ENCODE measurements around the gene TOMM22.
A peak's percentile ranks its signal among the peaks of the same experiment; 100 is the strongest.

Gene TOMM22

GRCh38 chr22:38681582-38682335, at the start of gene TOMM22:
TOMM22 (plus strand) TSS chr22:38681957; CDS start chr22:38681979, 22 bp downstream.
- POLR2A ChIA-PET = interaction anchor here (0.5 to 3.2 kb wide), 17 partner anchors 10 to 728 kb away, joined by 3 to 60 read pairs (median 4); partner anchors contain the start of genes C22orf23, GTPBP1, JOSD1 and PICK1
- H3K4me1 ChIP-seq (ENCODE audit: control insufficient read depth, insufficient read depth, low read length) = no peaks in the 10 kb centered on the region
- peaks cover 13 to 41% of the 10 kb centered on the region in 2 experiments for H3K36me3 ChIP-seq (ENCODE audit: control insufficient read depth in 2 of 2, insufficient read depth in 1 of 2, low read length in 2 of 2)
- H3K4me3 ChIP-seq (ENCODE audit: low read depth, low read length) = peak within 1 kb of the TSS; percentile 94
- no peaks in the 10 kb centered on the region for H3K9me3 ChIP-seq (ENCODE audit: control insufficient read depth, insufficient read depth, low read depth, low read length)
- CTCF ChIA-PET = interaction anchor here (0.6 to 2.9 kb wide), 29 partner anchors 11 to 1004 kb away, joined by 3 to 31 read pairs (median 3); partner anchors contain the start of gene GTPBP1
- peak within 1 kb of the TSS; percentile 5 for H3K27ac ChIP-seq (ENCODE audit: extremely low read depth, low read depth, low read length)
- TF ChIP-seq ZNF394 (tag by site-specific recombination; IDR thresholded peaks at IDR 0.05; ENCODE audit: borderline replicate concordance) = peak; percentile 83; the same call in 1 of the 2 replicates
- TF ChIP-seq ZBTB10 (tag by site-specific recombination; IDR thresholded peaks at IDR 0.05) = peak; percentile 93
- no peak for TF ChIP-seq ZNF23 (tag by site-specific recombination; IDR thresholded peaks at IDR 0.05; ENCODE audit: borderline replicate concordance)
- no peak for TF ChIP-seq ZNF677 (tag by site-specific recombination; IDR thresholded peaks at IDR 0.05)
- no peak for TF ChIP-seq ZNF280C (tag by site-specific recombination; IDR thresholded peaks at IDR 0.05)
- peak; percentile 80 for TF ChIP-seq ZNF777 (tag by site-specific recombination; IDR thresholded peaks at IDR 0.05; ENCODE audit: borderline replicate concordance)
- TF ChIP-seq, protein P1, sequence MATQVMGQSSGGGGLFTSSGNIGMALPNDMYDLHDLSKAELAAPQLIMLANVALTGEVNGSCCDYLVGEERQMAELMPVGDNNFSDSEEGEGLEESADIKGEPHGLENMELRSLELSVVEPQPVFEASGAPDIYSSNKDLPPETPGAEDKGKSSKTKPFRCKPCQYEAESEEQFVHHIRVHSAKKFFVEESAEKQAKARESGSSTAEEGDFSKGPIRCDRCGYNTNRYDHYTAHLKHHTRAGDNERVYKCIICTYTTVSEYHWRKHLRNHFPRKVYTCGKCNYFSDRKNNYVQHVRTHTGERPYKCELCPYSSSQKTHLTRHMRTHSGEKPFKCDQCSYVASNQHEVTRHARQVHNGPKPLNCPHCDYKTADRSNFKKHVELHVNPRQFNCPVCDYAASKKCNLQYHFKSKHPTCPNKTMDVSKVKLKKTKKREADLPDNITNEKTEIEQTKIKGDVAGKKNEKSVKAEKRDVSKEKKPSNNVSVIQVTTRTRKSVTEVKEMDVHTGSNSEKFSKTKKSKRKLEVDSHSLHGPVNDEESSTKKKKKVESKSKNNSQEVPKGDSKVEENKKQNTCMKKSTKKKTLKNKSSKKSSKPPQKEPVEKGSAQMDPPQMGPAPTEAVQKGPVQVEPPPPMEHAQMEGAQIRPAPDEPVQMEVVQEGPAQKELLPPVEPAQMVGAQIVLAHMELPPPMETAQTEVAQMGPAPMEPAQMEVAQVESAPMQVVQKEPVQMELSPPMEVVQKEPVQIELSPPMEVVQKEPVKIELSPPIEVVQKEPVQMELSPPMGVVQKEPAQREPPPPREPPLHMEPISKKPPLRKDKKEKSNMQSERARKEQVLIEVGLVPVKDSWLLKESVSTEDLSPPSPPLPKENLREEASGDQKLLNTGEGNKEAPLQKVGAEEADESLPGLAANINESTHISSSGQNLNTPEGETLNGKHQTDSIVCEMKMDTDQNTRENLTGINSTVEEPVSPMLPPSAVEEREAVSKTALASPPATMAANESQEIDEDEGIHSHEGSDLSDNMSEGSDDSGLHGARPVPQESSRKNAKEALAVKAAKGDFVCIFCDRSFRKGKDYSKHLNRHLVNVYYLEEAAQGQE (tag by site-specific recombination; IDR thresholded peaks at IDR 0.05) = no peak
- no peak for TF ChIP-seq ZNF423 (tag by site-specific recombination; IDR thresholded peaks at IDR 0.05)
- TF ChIP-seq ZNF16 (tag by site-specific recombination; IDR thresholded peaks at IDR 0.05; ENCODE audit: low read depth) = no peak
- TF ChIP-seq ZNF501 (tag by site-specific recombination; IDR thresholded peaks at IDR 0.05) = peak; percentile 97
- no peak for TF ChIP-seq ZNF768 (tag by site-specific recombination; IDR thresholded peaks at IDR 0.05)
- TF ChIP-seq ZNF335 (tag by site-specific recombination; conservative IDR thresholded peaks at IDR 0.05) = peak; percentile 97
- TF ChIP-seq OVOL3 (tag by site-specific recombination; IDR thresholded peaks at IDR 0.05) = 0 out of 2 replicates have a peak, but pooled peaks have one; percentile 61
- TF ChIP-seq ZNF544 (tag by site-specific recombination; IDR thresholded peaks at IDR 0.05) = no peak
- no peak for TF ChIP-seq ZNF223 (tag by site-specific recombination; IDR thresholded peaks at IDR 0.05)
- TF ChIP-seq ZNF341 (tag by site-specific recombination; IDR thresholded peaks at IDR 0.05; ENCODE audit: low read depth) = no peak
- TF ChIP-seq, protein P2, sequence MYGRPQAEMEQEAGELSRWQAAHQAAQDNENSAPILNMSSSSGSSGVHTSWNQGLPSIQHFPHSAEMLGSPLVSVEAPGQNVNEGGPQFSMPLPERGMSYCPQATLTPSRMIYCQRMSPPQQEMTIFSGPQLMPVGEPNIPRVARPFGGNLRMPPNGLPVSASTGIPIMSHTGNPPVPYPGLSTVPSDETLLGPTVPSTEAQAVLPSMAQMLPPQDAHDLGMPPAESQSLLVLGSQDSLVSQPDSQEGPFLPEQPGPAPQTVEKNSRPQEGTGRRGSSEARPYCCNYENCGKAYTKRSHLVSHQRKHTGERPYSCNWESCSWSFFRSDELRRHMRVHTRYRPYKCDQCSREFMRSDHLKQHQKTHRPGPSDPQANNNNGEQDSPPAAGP (tag by site-specific recombination; IDR thresholded peaks at IDR 0.05) = peak; percentile 93
- TF ChIP-seq KLF16 (tag by site-specific recombination; IDR thresholded peaks at IDR 0.05) = peak; percentile 94
- TF ChIP-seq GLIS2 (tag by site-specific recombination; IDR thresholded peaks at IDR 0.05) = no peak
- peak; percentile 85; the same call in 1 of the 2 replicates for TF ChIP-seq TRIM28 (IDR thresholded peaks at IDR 0.05; ENCODE audit: borderline replicate concordance, low read length)
- peak; percentile 98 for TF ChIP-seq ZXDB (tag by site-specific recombination; IDR thresholded peaks at IDR 0.05)
- TF ChIP-seq BCL11A (tag by site-specific recombination; IDR thresholded peaks at IDR 0.05; ENCODE audit: low read depth) = peak; percentile 70; the same call in 1 of the 2 replicates
- no peak; the same call in 1 of the 2 replicates for TF ChIP-seq ZNF558 (tag by site-specific recombination; IDR thresholded peaks at IDR 0.05)
- TF ChIP-seq ZSCAN4 (tag by site-specific recombination; IDR thresholded peaks at IDR 0.05) = peak; percentile 34; the same call in 1 of the 2 replicates
- TF ChIP-seq ZNF157 (tag by site-specific recombination; IDR thresholded peaks at IDR 0.05) = no peak
- no peak for TF ChIP-seq ZNF514 (tag by site-specific recombination; IDR thresholded peaks at IDR 0.05)

Data from HEK293 (cell line).